Measurements from ENCODE around the gene CIC. TPM values are rescaled to one million over a fixed set of nuclear protein-coding genes. Genes with fewer than 3 reads are reported as not detected.

The CIC gene
- total and polyA plus RNA-seq, 5 donors = 28.6 to 42.7 (median 39.3) TPM

GRCh38 chr19:42343344-42344110 lies 74.5 kb downstream of the CIC start:
- WGBS = 84% methylated on average over 17 of the region's 17 CpGs
- Histone ChIP-seq H3K4me1 (ENCODE audit: control insufficient read depth, insufficient read depth, low read length) (no peaks in the 10 kb centered on the region), H3K9me3 (ENCODE audit: control insufficient read depth, low read length) (no peaks in the 10 kb centered on the region), H3K27ac (ENCODE audit: low read length) (no peak overlapping the region), H3K4me3 (ENCODE audit: low read length) (no peak overlapping the region), H3K27me3 (ENCODE audit: control insufficient read depth, insufficient read depth) (no peaks in the 10 kb centered on the region)
- peak; percentile 25 to 32 for ATAC-seq
- intact Hi-C loops (cut with DNase I) = no loop called here
- DNase-seq = peak in 2 of 3 donors; percentile 19 to 52

- ATAC-seq (peak in 1 of 2 donors; percentile 17), DNase-seq (peak in 2 of 3 donors; percentile 34 to 49)
- Histone ChIP-seq H3K9me3 (ENCODE audit: control insufficient read depth, low read length) (no peaks in the 10 kb centered on the region), H3K27ac (ENCODE audit: low read length) (no peak overlapping the region), H3K4me1 (ENCODE audit: control insufficient read depth, insufficient read depth, low read length) (no peaks in the 10 kb centered on the region), H3K4me3 (ENCODE audit: low read length) (no peak overlapping the region), H3K27me3 (ENCODE audit: control insufficient read depth, insufficient read depth) (no peaks in the 10 kb centered on the region)
- WGBS = 86% methylated on average over 18 of the region's 18 CpGs
- intact Hi-C loops (cut with DNase I) = no loop called here
These were observed 75.4 kb downstream of the CIC start for GRCh38 chr19:42344336-42344893.

Other genes with a start within 250 kb of the CIC start
- gene GRIK5, start 199.0 kb upstream of the CIC start, total RNA-seq = 10 to 100 TPM; 12.5 to 18.3 (median 14.6) TPM
- gene GRIK5, start 199.0 kb upstream of the CIC start, polyA plus RNA-seq = 8.9 TPM
- gene ZNF574, start 193.1 kb upstream of the CIC start, total RNA-seq = 1 to 10 TPM; 8.4 to 9.3 (median 8.5) TPM
- 5.2 TPM for gene ZNF574, start 193.1 kb upstream of the CIC start, polyA plus RNA-seq
- 1 to 10 TPM; 1.4 to 1.6 (median 1.6) TPM for gene POU2F2, start 136.8 kb upstream of the CIC start, total RNA-seq
- gene POU2F2, start 136.8 kb upstream of the CIC start, polyA plus RNA-seq = 0.77 TPM
- gene DEDD2, start 51.6 kb upstream of the CIC start, total RNA-seq = 10 to 100 TPM; 14.6 to 19.9 (median 17.8) TPM
- 21.6 TPM for gene DEDD2, start 51.6 kb upstream of the CIC start, polyA plus RNA-seq
- gene ZNF526, start 48.9 kb upstream of the CIC start, total RNA-seq = 1 to 10 TPM; 5.4 to 7.3 (median 6.5) TPM
- gene ZNF526, start 48.9 kb upstream of the CIC start, polyA plus RNA-seq = 3.3 TPM
- gene GSK3A, start 26.6 kb upstream of the CIC start, total RNA-seq = 10 to 100 TPM; 32.0 to 37.3 (median 34.9) TPM
- 46.5 TPM for gene GSK3A, start 26.6 kb upstream of the CIC start, polyA plus RNA-seq
- gene ERF, start 14.1 kb upstream of the CIC start, total RNA-seq = 10 to 100 TPM; 33.3 to 58.1 (median 48.1) TPM
- 39.1 TPM for gene ERF, start 14.1 kb upstream of the CIC start, polyA plus RNA-seq
- gene PRR19, start 32.9 kb downstream of the CIC start, total RNA-seq = under 1 TPM in 3 of 4 donors, not detected in 1; 0.20 to 0.32 (median 0.26) TPM
- 0.29 TPM for gene PRR19, start 32.9 kb downstream of the CIC start, polyA plus RNA-seq
- 1 to 10 TPM; 1.6 to 5.9 (median 4.4) TPM for gene PAFAH1B3, start 33.4 kb downstream of the CIC start, total RNA-seq
- 4.3 TPM for gene PAFAH1B3, start 33.4 kb downstream of the CIC start, polyA plus RNA-seq
- 1 to 10 TPM in 3 of 4 donors, under 1 TPM in 1; 0.91 to 1.6 (median 1.2) TPM for gene TMEM145, start 44.1 kb downstream of the CIC start, total RNA-seq
- gene TMEM145, start 44.1 kb downstream of the CIC start, polyA plus RNA-seq = 0.41 TPM
- gene MEGF8, start 56.4 kb downstream of the CIC start, total RNA-seq = 10 to 100 TPM; 28.6 to 36.3 (median 32.4) TPM
- gene MEGF8, start 56.4 kb downstream of the CIC start, polyA plus RNA-seq = 28.7 TPM
- under 1 TPM in 3 of 4 donors, not detected in 1; 0.50 to 0.91 (median 0.66) TPM for gene CNFN, start 121.0 kb downstream of the CIC start, total RNA-seq
- gene CNFN, start 121.0 kb downstream of the CIC start, polyA plus RNA-seq = 1.9 TPM
- 10 to 100 TPM in 2 of 4 donors, 1 to 10 TPM in 2; 9.4 to 44.9 (median 12.3) TPM for gene LIPE, start 158.1 kb downstream of the CIC start, total RNA-seq
- gene LIPE, start 158.1 kb downstream of the CIC start, polyA plus RNA-seq = 81.6 TPM
- gene CXCL17, start 173.7 kb downstream of the CIC start, total RNA-seq = not detected
- not detected for gene CXCL17, start 173.7 kb downstream of the CIC start, polyA plus RNA-seq